GM23248 (cell line): ENCODE measurements around the gene RTCA. TPM values are rescaled to one million over a fixed set of nuclear protein-coding genes. Genes with fewer than 3 reads are reported as not detected.
"Not testable (repeated sequence)": the region's sequence is repeated elsewhere in the genome, so short reads cannot be mapped to it uniquely, and the experiment has no call there.

Experiments used
- DNase-seq: peaks from one replicate; pipeline ENCODE4 v3.0.0-alpha.2; 2015
- H2AFZ ChIP-seq: fragments of 200-600 bp; sonication (generic); 2 replicates; pipeline ENCODE4 v1.6.1; 2016; ENCODE audit warnings: antibody characterized with exemption
- H3F3A ChIP-seq: fragments of 200-600 bp; sonication (generic); 2 replicates; pipeline ENCODE4 v1.6.1; 2016; ENCODE audit warnings: mild to moderate bottlenecking, antibody characterized with exemption, mixed run types; ENCODE audit not compliant: insufficient read depth
- H3K27ac ChIP-seq: fragments of 200-600 bp; sonication (generic); 2 replicates; pipeline ENCODE4 v1.5.1; 2016; ENCODE audit warnings: mild to moderate bottlenecking
- H3K27me3 ChIP-seq: fragments of 200-600 bp; sonication (generic); replicated peaks from 2 replicates; pipeline ENCODE4 v1.6.1; 2016; ENCODE audit warnings: mild to moderate bottlenecking; ENCODE audit not compliant: insufficient read depth
- H3K36me3 ChIP-seq: fragments of 200-600 bp; sonication (generic); 2 replicates; pipeline ENCODE4 v1.6.1; 2016; ENCODE audit warnings: low read depth, mild to moderate bottlenecking
- H3K4me1 ChIP-seq: fragments of 200-600 bp; sonication (generic); 2 replicates; pipeline ENCODE4 v1.6.1; 2016; ENCODE audit warnings: mild to moderate bottlenecking; ENCODE audit not compliant: insufficient read depth
- H3K4me2 ChIP-seq: fragments of 200-600 bp; sonication (generic); one replicate; pipeline ENCODE4 v1.6.1; 2016; ENCODE audit warnings: mild to moderate bottlenecking; ENCODE audit not compliant: unreplicated experiment
- H3K4me3 ChIP-seq: fragments of 200-600 bp; sonication (generic); 2 replicates; pipeline ENCODE4 v1.5.1; 2016; ENCODE audit warnings: mild to moderate bottlenecking
- H3K79me2 ChIP-seq: fragments of 200-600 bp; sonication (generic); 2 replicates; pipeline ENCODE4 v1.6.1; 2016; ENCODE audit warnings: mild to moderate bottlenecking; ENCODE audit not compliant: insufficient read depth
- H3K9ac ChIP-seq: fragments of 200-600 bp; sonication (generic); 2 replicates; pipeline ENCODE4 v1.6.1; 2016; ENCODE audit warnings: mild to moderate bottlenecking
- H3K9me2 ChIP-seq: fragments of 200-600 bp; sonication (generic); 2 replicates; pipeline ENCODE4 v1.6.1; 2016; ENCODE audit warnings: mixed run types, mild to moderate bottlenecking, moderate library complexity; ENCODE audit not compliant: insufficient read depth
- H3K9me3 ChIP-seq: fragments of 200-600 bp; sonication (generic); one replicate; pipeline ENCODE4 v1.6.1; 2017; ENCODE audit warnings: low read depth
- H4K20me1 ChIP-seq: fragments of 200-600 bp; sonication (generic); 2 replicates; pipeline ENCODE4 v1.6.0; 2016; ENCODE audit not compliant: insufficient read depth
- EZH2 ChIP-seq: fragments of 200-600 bp; sonication (generic); IDR thresholded peaks from 2 replicates; pipeline ENCODE4 v1.6.1; 2018; ENCODE audit warnings: antibody characterized with exemption, mild to moderate bottlenecking; ENCODE audit not compliant: insufficient read depth, poor library complexity, severe bottlenecking
- EZH2phosphoT487 ChIP-seq: fragments of 200-600 bp; sonication (generic); IDR thresholded peaks from 2 replicates; pipeline ENCODE4 v1.6.1; 2018; ENCODE audit warnings: antibody characterized with exemption, moderate library complexity, mild to moderate bottlenecking, low read depth; ENCODE audit not compliant: insufficient read depth
- WGBS, 2 experiments: methylation state at CpG; one replicate each; pipeline ENCODE4 v1.1.6; 2015 to 2017; ENCODE audit warnings: low lambda C conversion rate in 2 of 2, low coverage in 1 of 2; ENCODE audit errors: missing lambda C conversion rate in 2 of 2; 5-methylcytosine and 5-hydroxymethylcytosine counted together
- in situ Hi-C: fragments of 300-500 bp; cut with MboI; formaldehyde crosslinking; loops from 2 replicates; pipeline ENCODE4 v1.15.0; 2020
- polyA plus RNA-seq: library from polyadenylated mRNA; unstranded; fragments of >200 nt; fragmentation: Nextera tagmentation; extraction: Ambion mirVana; gene quantifications from 2 replicates; pipeline ENCODE4 v1.2.1, GENCODE V29; 2016
- total RNA-seq: library from RNA; depleted of rRNA; stranded (reverse); fragments of >200 nt; shearing (Covaris generic); gene quantifications from 2 replicates; pipeline ENCODE4 v1.2.3, GENCODE V29; 2014

Gene RTCA
- total and polyA plus RNA-seq, 2 experiments from 2014 or later, result 42.7 to 55.1 TPM

DNA sequence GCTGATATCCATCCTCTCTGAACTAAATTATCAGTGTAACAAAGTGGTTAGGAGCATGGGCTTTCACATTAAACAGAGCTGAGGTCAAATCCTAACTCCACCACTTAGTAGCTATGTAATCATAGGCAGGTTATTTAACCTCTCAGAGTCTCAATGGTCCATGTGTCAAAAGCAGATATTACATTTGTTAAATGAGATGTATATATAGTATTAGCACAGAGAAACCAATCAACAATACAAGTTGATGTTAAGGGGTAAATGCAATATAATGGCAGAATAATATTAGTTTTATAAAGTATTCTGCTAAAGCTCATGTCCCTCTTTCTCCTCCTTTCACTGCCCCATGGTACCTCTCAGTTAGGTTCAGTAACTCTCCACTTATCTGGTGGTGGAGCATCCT is 43.6 kb upstream of the RTCA start:
- Histone ChIP-seq H3K4me2 (no peak overlapping the region), H3K4me3 (no peak overlapping the region), H3K4me1 (no peaks in the 10 kb centered on the region), H2AFZ (no peak overlapping the region), H3K36me3 (peaks cover 6% of the 10 kb centered on the region; the same call in 1 of the 2 replicates), H3K79me2 (no peaks in the 10 kb centered on the region), H3K9me2 (no peaks in the 10 kb centered on the region), H3K9me3 (no peaks in the 10 kb centered on the region), H3K27me3 (no peaks in the 10 kb centered on the region), H3K9ac (no peak overlapping the region), H3F3A (no peaks in the 10 kb centered on the region), H3K27ac (no peak overlapping the region), H4K20me1 (no peaks in the 10 kb centered on the region)
- TF ChIP-seq EZH2phosphoT487 (no peak), EZH2 (no peak)
- in situ Hi-C loops, result no loop called here
- no peak for DNase-seq

DNA sequence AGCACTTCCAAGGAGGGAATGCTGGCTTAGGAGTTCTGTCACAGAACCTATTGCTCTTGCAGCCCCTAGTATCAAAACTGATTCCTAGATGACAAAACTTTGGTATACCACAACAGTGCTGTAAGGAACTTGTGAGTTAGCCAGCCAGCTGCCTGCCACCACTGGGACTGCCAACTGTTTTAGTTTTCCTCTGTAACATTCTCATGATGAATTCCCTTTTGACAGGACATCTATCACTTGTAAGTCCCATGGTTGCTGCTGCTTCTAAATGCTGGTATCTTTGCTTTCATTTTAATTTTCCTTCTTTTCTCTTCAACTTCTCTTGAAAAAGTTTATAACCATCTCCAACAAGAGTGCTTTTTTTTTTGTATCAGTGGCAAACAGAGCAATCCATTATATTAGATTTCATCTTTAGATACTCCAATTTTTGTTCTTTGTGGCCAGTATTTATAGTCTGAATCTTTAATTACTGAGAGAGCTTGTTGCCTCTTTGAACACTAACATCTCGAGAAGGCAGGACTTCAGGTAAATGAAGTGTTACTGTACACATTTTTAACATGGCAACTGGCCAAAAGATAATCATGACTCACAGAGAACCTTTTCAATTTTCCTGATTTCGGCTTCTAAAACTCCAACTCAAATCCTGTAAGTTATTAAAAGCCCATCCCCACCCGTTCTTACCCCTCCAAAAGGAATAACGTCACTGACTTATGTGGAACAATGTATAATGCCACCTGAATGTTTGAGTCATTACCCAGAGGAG is 36.2 kb upstream of the RTCA start:
- Histone ChIP-seq H3K9me2 (no peaks in the 10 kb centered on the region), H3F3A (no peaks in the 10 kb centered on the region), H3K4me2 (no peak overlapping the region), H3K27me3 (no peaks in the 10 kb centered on the region), H3K36me3 (peaks cover 15% of the 10 kb centered on the region), H3K27ac (no peak overlapping the region), H3K9ac (no peak overlapping the region), H3K4me3 (no peak overlapping the region), H4K20me1 (no peaks in the 10 kb centered on the region), H2AFZ (no peak overlapping the region), H3K4me1 (no peaks in the 10 kb centered on the region), H3K9me3 (no peaks in the 10 kb centered on the region), H3K79me2 (no peaks in the 10 kb centered on the region)
- in situ Hi-C loops, result no loop called here
- 94 to 95% methylated on average over 4 of the region's 4 CpGs for WGBS, 2 experiments
- no peak for DNase-seq
- no peak for TF ChIP-seq EZH2
- TF ChIP-seq EZH2phosphoT487, result no peak

DNA sequence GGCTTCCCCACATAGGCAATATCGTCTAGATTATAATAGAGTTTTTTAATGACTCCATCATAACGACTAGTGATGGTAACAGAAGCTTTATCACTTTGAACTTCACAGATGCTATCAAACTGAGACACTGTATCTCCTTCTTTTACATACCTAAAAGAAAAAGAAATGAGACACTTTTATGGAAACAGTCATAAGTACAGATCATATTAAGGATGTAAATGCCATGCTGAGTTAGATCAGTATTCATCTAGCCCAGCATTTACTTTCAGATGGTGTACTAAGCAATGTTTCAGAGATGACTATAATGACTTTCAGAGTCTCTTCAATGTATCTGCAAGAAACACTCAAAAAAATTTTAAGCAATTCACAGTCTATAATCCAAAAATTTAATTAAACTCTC is 35.3 kb upstream of the RTCA start:
- no peaks in the 10 kb centered on the region for H3K79me2 ChIP-seq
- peaks cover 19% of the 10 kb centered on the region for H3K36me3 ChIP-seq
- no peak for DNase-seq
- H3F3A ChIP-seq, result no peaks in the 10 kb centered on the region
- no peaks in the 10 kb centered on the region for H4K20me1 ChIP-seq
- in situ Hi-C loops, result no loop called here
- no peak overlapping the region for H2AFZ ChIP-seq
- no peaks in the 10 kb centered on the region for H3K27me3 ChIP-seq
- H3K27ac ChIP-seq, result no peak overlapping the region
- H3K4me1 ChIP-seq, result no peaks in the 10 kb centered on the region
- H3K9me2 ChIP-seq, result no peaks in the 10 kb centered on the region
- no peak overlapping the region for H3K9ac ChIP-seq
- TF ChIP-seq EZH2 (no peak), EZH2phosphoT487 (no peak)
- no peaks in the 10 kb centered on the region for H3K9me3 ChIP-seq
- 98 to 100% methylated on average over 2 of the region's 2 CpGs for WGBS, 2 experiments
- H3K4me2 ChIP-seq, result no peak overlapping the region
- H3K4me3 ChIP-seq, result no peak overlapping the region

DNA sequence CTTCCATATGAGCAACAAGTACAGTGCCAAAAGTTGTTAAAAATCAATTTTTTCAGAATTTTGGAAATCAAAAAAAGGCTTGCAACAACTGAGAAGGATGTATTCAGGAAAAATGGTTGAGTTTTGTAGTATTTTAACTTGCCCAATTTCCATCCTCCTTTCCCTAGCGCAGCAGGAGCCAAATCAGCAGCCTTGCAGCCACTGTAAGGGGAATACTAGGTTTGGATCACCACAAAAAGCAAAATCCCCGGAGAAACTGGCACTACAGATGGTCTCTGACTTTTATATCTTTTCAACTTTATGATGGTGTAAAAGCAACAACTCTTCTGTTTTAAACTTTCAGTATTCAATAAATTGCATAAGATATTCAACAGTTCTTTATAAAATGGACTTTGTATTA is 34.3 kb upstream of the RTCA start:
- in situ Hi-C loops, result no loop called here
- H3K27me3 ChIP-seq, result no peaks in the 10 kb centered on the region
- WGBS, 2 experiments, result 65 to 75% methylated on average over 2 of the region's 2 CpGs
- no peak overlapping the region for H3K9ac ChIP-seq
- no peak overlapping the region for H3K27ac ChIP-seq
- no peak overlapping the region for H3K4me3 ChIP-seq
- DNase-seq, result no peak
- H3K36me3 ChIP-seq, result peaks cover 21% of the 10 kb centered on the region
- H4K20me1 ChIP-seq, result no peaks in the 10 kb centered on the region
- no peaks in the 10 kb centered on the region for H3F3A ChIP-seq
- no peaks in the 10 kb centered on the region for H3K9me3 ChIP-seq
- no peak overlapping the region for H3K4me2 ChIP-seq
- no peaks in the 10 kb centered on the region for H3K79me2 ChIP-seq
- no peak overlapping the region for H2AFZ ChIP-seq
- no peaks in the 10 kb centered on the region for H3K4me1 ChIP-seq
- no peaks in the 10 kb centered on the region for H3K9me2 ChIP-seq
- TF ChIP-seq EZH2, result no peak
- no peak for TF ChIP-seq EZH2phosphoT487

DNA sequence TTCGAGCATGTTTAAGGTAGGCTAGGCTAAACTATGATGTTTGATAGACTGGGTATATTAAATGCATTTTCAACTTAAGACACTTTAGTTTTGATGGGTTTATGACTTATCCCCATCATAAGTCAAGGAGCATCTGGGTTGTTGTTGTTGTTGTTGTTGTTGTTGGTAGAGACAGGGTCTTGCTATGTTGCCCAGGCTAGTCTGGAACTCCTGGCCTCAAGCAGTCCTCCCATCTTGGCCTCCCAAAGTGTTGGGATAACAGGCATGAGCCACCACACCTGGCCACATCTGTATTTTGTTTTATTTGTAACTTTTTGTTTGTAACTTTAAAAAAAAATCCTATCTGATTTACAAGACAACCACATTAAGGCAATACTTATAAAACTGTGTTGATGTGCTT is 33.9 kb upstream of the RTCA start:
- in situ Hi-C loops, result no loop called here

DNA sequence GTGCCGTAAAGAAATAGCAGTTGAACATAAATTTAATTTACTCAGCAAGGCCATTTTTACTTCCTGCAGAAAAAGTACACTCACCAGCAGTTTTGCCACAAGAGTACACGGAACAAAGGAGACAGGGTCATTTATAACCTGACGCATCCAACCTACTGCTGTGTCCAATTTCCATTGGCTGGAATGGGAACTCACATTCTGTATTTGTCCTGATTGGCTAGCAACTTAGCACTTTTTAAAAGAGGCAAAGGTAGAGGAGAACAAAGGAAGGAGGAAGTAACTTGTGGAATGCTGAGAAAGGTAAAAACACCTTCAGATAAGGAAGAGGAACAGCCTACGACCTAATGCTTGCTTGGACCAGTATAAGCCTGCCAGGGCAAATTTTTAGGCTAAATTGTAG is 32.5 kb upstream of the RTCA start:
- H3K9ac ChIP-seq, in situ Hi-C loops, H3F3A ChIP-seq, H3K4me3 ChIP-seq, H3K4me1 ChIP-seq, H3K79me2 ChIP-seq, H3K4me2 ChIP-seq, DNase-seq, H3K27me3 ChIP-seq, H3K9me3 ChIP-seq, H3K9me2 ChIP-seq, H4K20me1 ChIP-seq, H3K27ac ChIP-seq, H2AFZ ChIP-seq: not testable (repeated sequence)
- H3K36me3 ChIP-seq, result peaks cover 25% of the 10 kb centered on the region
- 80 to 85% methylated on average over 4 of the region's 4 CpGs for WGBS, 2 experiments

More for the DNA sequence above, 33.9 kb upstream of the RTCA start:
- no peak overlapping the region for H2AFZ ChIP-seq
- no peak overlapping the region for H3K4me2 ChIP-seq
- H3K9ac ChIP-seq, result no peak overlapping the region
- no peak overlapping the region for H3K27ac ChIP-seq
- H3K36me3 ChIP-seq, result peaks cover 25% of the 10 kb centered on the region
- no peaks in the 10 kb centered on the region for H3K9me2 ChIP-seq
- H3K27me3 ChIP-seq, result no peaks in the 10 kb centered on the region
- no peaks in the 10 kb centered on the region for H3K79me2 ChIP-seq
- H3F3A ChIP-seq, result no peaks in the 10 kb centered on the region
- no peak for DNase-seq
- H3K4me1 ChIP-seq, result no peaks in the 10 kb centered on the region
- 98 to 100% methylated on average over 1 of the region's 1 CpG for WGBS, 2 experiments
- no peaks in the 10 kb centered on the region for H3K9me3 ChIP-seq
- no peak overlapping the region for H3K4me3 ChIP-seq
- TF ChIP-seq EZH2, result no peak
- TF ChIP-seq EZH2phosphoT487, result no peak
- H4K20me1 ChIP-seq, result no peaks in the 10 kb centered on the region
